ENCODE results near the gene TRAPPC12.

TRAPPC12 gene

GRCh38 chr2:3434654-3435053, 55.2 kb downstream of the TRAPPC12 start:
- no peaks in the 10 kb centered on the region for H3K9me3 ChIP-seq (ENCODE audit: control extremely low read depth in 1 of 5, control insufficient read depth in 4 of 5, insufficient read depth in 2 of 5, low read depth in 1 of 5, low read length in 4 of 5)
- ChIA-PET CTCF (interaction anchor here (1.3 to 3.8 kb wide), 3 partner anchors 9 to 27 kb away, joined by 3 to 18 read pairs (median 5); no protein-coding TSS in a partner anchor), POLR2A (no interaction called here)
- 94% methylated on average over 10 of the region's 11 CpGs for WGBS (ENCODE audit: insufficient coverage)
- H3K4me3 ChIP-seq (ENCODE audit: control insufficient read depth in 1 of 7, extremely low read depth in 1 of 7, insufficient read depth in 4 of 7, low read depth in 2 of 7, low read length in 6 of 7): no peak overlapping the region
- no peaks in the 10 kb centered on the region for H3K27me3 ChIP-seq (replicated peaks in 2 of 5; ENCODE audit: control insufficient read depth in 4 of 5, insufficient read depth in 5 of 5, low read length in 4 of 5)
- no peak for DNase-seq
- no peak overlapping the region for H3K27ac ChIP-seq (ENCODE audit: insufficient read depth in 1 of 2, low read depth in 1 of 2, low read length in 2 of 2, poor library complexity in 1 of 2, severe bottlenecking in 2 of 2)
- no peaks in the 10 kb centered on the region for H3K4me1 ChIP-seq (ENCODE audit: control extremely low read depth in 1 of 4, control insufficient read depth in 4 of 4, insufficient read depth in 4 of 4, low read length in 3 of 4)
- peaks cover 0 to 32% (median 19%) of the 10 kb centered on the region in 4 experiments for H3K36me3 ChIP-seq (ENCODE audit: control insufficient read depth in 4 of 4, insufficient read depth in 4 of 4, low read length in 3 of 4)

GRCh38 chr2:3435445-3435844, 56.0 kb downstream of the TRAPPC12 start:
- 100% methylated on average over 2 of the region's 5 CpGs for WGBS (ENCODE audit: insufficient coverage)
- ChIA-PET CTCF (no interaction called here), POLR2A (interaction anchor here (0.6 kb wide), 1 partner anchor 12 kb away, joined by 3 read pairs; no protein-coding TSS in a partner anchor)
- H3K4me3 ChIP-seq (ENCODE audit: control insufficient read depth in 1 of 7, extremely low read depth in 1 of 7, insufficient read depth in 4 of 7, low read depth in 2 of 7, low read length in 6 of 7): no peak overlapping the region
- no peak for DNase-seq
- no peaks in the 10 kb centered on the region for H3K4me1 ChIP-seq (ENCODE audit: control extremely low read depth in 1 of 4, control insufficient read depth in 4 of 4, insufficient read depth in 4 of 4, low read length in 3 of 4)
- H3K27me3 ChIP-seq (replicated peaks in 2 of 5; ENCODE audit: control insufficient read depth in 4 of 5, insufficient read depth in 5 of 5, low read length in 4 of 5): no peaks in the 10 kb centered on the region
- no peaks in the 10 kb centered on the region for H3K9me3 ChIP-seq (ENCODE audit: control extremely low read depth in 1 of 5, control insufficient read depth in 4 of 5, insufficient read depth in 2 of 5, low read depth in 1 of 5, low read length in 4 of 5)
- no peak overlapping the region for H3K27ac ChIP-seq (ENCODE audit: insufficient read depth in 1 of 2, low read depth in 1 of 2, low read length in 2 of 2, poor library complexity in 1 of 2, severe bottlenecking in 2 of 2)
- H3K36me3 ChIP-seq (ENCODE audit: control insufficient read depth in 4 of 4, insufficient read depth in 4 of 4, low read length in 3 of 4): peaks cover 0 to 28% (median 16%) of the 10 kb centered on the region in 4 experiments

GRCh38 chr2:3440477-3440876, 61.0 kb downstream of the TRAPPC12 start:
- DNase-seq: no peak
- Histone ChIP-seq H3K9me3 (ENCODE audit: control extremely low read depth in 1 of 5, control insufficient read depth in 4 of 5, insufficient read depth in 2 of 5, low read depth in 1 of 5, low read length in 4 of 5) (no peaks in the 10 kb centered on the region), H3K4me3 (ENCODE audit: control insufficient read depth in 1 of 7, extremely low read depth in 1 of 7, insufficient read depth in 4 of 7, low read depth in 2 of 7, low read length in 6 of 7) (no peak overlapping the region), H3K27ac (ENCODE audit: insufficient read depth in 1 of 2, low read depth in 1 of 2, low read length in 2 of 2, poor library complexity in 1 of 2, severe bottlenecking in 2 of 2) (no peak overlapping the region), H3K27me3 (replicated peaks in 2 of 5; ENCODE audit: control insufficient read depth in 4 of 5, insufficient read depth in 5 of 5, low read length in 4 of 5) (no peaks in the 10 kb centered on the region), H3K4me1 (ENCODE audit: control extremely low read depth in 1 of 4, control insufficient read depth in 4 of 4, insufficient read depth in 4 of 4, low read length in 3 of 4) (no peaks in the 10 kb centered on the region), H3K36me3 (ENCODE audit: control insufficient read depth in 4 of 4, insufficient read depth in 4 of 4, low read length in 3 of 4) (peaks cover 2 to 28% (median 14%) of the 10 kb centered on the region in 4 experiments)
- ChIA-PET POLR2A (no interaction called here), CTCF (interaction anchor here (1.1 to 1.5 kb wide), 2 partner anchors 10 to 11 kb away, joined by 4 read pairs; no protein-coding TSS in a partner anchor)
- WGBS (ENCODE audit: insufficient coverage): no CpG with 5 or more reads among the region's 2 CpGs

GRCh38 chr2:3441465-3441864, 62.0 kb downstream of the TRAPPC12 start:
- no peak overlapping the region for H3K4me3 ChIP-seq (ENCODE audit: control insufficient read depth in 1 of 7, extremely low read depth in 1 of 7, insufficient read depth in 4 of 7, low read depth in 2 of 7, low read length in 6 of 7)
- ChIA-PET POLR2A (interaction anchor here (0.6 kb wide), 1 partner anchor 117 kb away, joined by 3 read pairs; the partner anchor contains the start of gene RNASEH1), CTCF (interaction anchor here (1.1 to 2.9 kb wide), 5 partner anchors 14 to 33 kb away, joined by 3 to 9 read pairs (median 3); no protein-coding TSS in a partner anchor)
- DNase-seq: no peak
- H3K9me3 ChIP-seq (ENCODE audit: control extremely low read depth in 1 of 5, control insufficient read depth in 4 of 5, insufficient read depth in 2 of 5, low read depth in 1 of 5, low read length in 4 of 5): no peaks in the 10 kb centered on the region
- H3K27me3 ChIP-seq (replicated peaks in 2 of 5; ENCODE audit: control insufficient read depth in 4 of 5, insufficient read depth in 5 of 5, low read length in 4 of 5): no peaks in the 10 kb centered on the region
- H3K27ac ChIP-seq (ENCODE audit: insufficient read depth in 1 of 2, low read depth in 1 of 2, low read length in 2 of 2, poor library complexity in 1 of 2, severe bottlenecking in 2 of 2): no peak overlapping the region
- no peaks in the 10 kb centered on the region for H3K4me1 ChIP-seq (ENCODE audit: control extremely low read depth in 1 of 4, control insufficient read depth in 4 of 4, insufficient read depth in 4 of 4, low read length in 3 of 4)
- H3K36me3 ChIP-seq (ENCODE audit: control insufficient read depth in 4 of 4, insufficient read depth in 4 of 4, low read length in 3 of 4): peaks cover 3 to 38% (median 23%) of the 10 kb centered on the region in 4 experiments

- H3K9me3 ChIP-seq (ENCODE audit: control extremely low read depth in 1 of 5, control insufficient read depth in 4 of 5, insufficient read depth in 2 of 5, low read depth in 1 of 5, low read length in 4 of 5): no peaks in the 10 kb centered on the region
- WGBS (ENCODE audit: insufficient coverage): 94% methylated on average over 3 of the region's 6 CpGs
- H3K27me3 ChIP-seq (replicated peaks in 2 of 5; ENCODE audit: control insufficient read depth in 4 of 5, insufficient read depth in 5 of 5, low read length in 4 of 5): no peaks in the 10 kb centered on the region
- ChIA-PET POLR2A (no interaction called here), CTCF (interaction anchor here (1.1 to 2.9 kb wide), 6 partner anchors 13 to 33 kb away, joined by 3 to 9 read pairs (median 3); no protein-coding TSS in a partner anchor)
- DNase-seq: no peak
- H3K4me3 ChIP-seq (ENCODE audit: control insufficient read depth in 1 of 7, extremely low read depth in 1 of 7, insufficient read depth in 4 of 7, low read depth in 2 of 7, low read length in 6 of 7): no peak overlapping the region
- peaks cover 0 to 4% (median 0%) of the 10 kb centered on the region in 4 experiments for H3K4me1 ChIP-seq (ENCODE audit: control extremely low read depth in 1 of 4, control insufficient read depth in 4 of 4, insufficient read depth in 4 of 4, low read length in 3 of 4)
- no peak overlapping the region for H3K27ac ChIP-seq (ENCODE audit: insufficient read depth in 1 of 2, low read depth in 1 of 2, low read length in 2 of 2, poor library complexity in 1 of 2, severe bottlenecking in 2 of 2)
- H3K36me3 ChIP-seq (ENCODE audit: control insufficient read depth in 4 of 4, insufficient read depth in 4 of 4, low read length in 3 of 4): peaks cover 5 to 42% (median 26%) of the 10 kb centered on the region in 4 experiments
Measured at GRCh38 chr2:3442185-3442584, 62.7 kb downstream of the TRAPPC12 start.

GRCh38 chr2:3443083-3443482, 63.6 kb downstream of the TRAPPC12 start:
- peaks cover 0 to 4% (median 0%) of the 10 kb centered on the region in 4 experiments for H3K4me1 ChIP-seq (ENCODE audit: control extremely low read depth in 1 of 4, control insufficient read depth in 4 of 4, insufficient read depth in 4 of 4, low read length in 3 of 4)
- ChIA-PET POLR2A (no interaction called here), CTCF (interaction anchor here (1.1 to 2.9 kb wide), 5 partner anchors 9 to 30 kb away, joined by 3 to 9 read pairs (median 3); no protein-coding TSS in a partner anchor)
- H3K9me3 ChIP-seq (ENCODE audit: control extremely low read depth in 1 of 5, control insufficient read depth in 4 of 5, insufficient read depth in 2 of 5, low read depth in 1 of 5, low read length in 4 of 5): no peaks in the 10 kb centered on the region
- DNase-seq: no peak
- H3K27ac ChIP-seq (ENCODE audit: insufficient read depth in 1 of 2, low read depth in 1 of 2, low read length in 2 of 2, poor library complexity in 1 of 2, severe bottlenecking in 2 of 2): no peak overlapping the region
- no peak overlapping the region for H3K4me3 ChIP-seq (ENCODE audit: control insufficient read depth in 1 of 7, extremely low read depth in 1 of 7, insufficient read depth in 4 of 7, low read depth in 2 of 7, low read length in 6 of 7)
- peaks cover 10 to 51% (median 32%) of the 10 kb centered on the region in 4 experiments for H3K36me3 ChIP-seq (ENCODE audit: control insufficient read depth in 4 of 4, insufficient read depth in 4 of 4, low read length in 3 of 4)
- H3K27me3 ChIP-seq (replicated peaks in 2 of 5; ENCODE audit: control insufficient read depth in 4 of 5, insufficient read depth in 5 of 5, low read length in 4 of 5): no peaks in the 10 kb centered on the region
- WGBS (ENCODE audit: insufficient coverage): 100% methylated on average over 2 of the region's 11 CpGs

- H3K27ac ChIP-seq (ENCODE audit: insufficient read depth in 1 of 2, low read depth in 1 of 2, low read length in 2 of 2, poor library complexity in 1 of 2, severe bottlenecking in 2 of 2): no peak overlapping the region
- peaks cover 10 to 53% (median 33%) of the 10 kb centered on the region in 4 experiments for H3K36me3 ChIP-seq (ENCODE audit: control insufficient read depth in 4 of 4, insufficient read depth in 4 of 4, low read length in 3 of 4)
- peaks cover 0 to 4% (median 0%) of the 10 kb centered on the region in 4 experiments for H3K4me1 ChIP-seq (ENCODE audit: control extremely low read depth in 1 of 4, control insufficient read depth in 4 of 4, insufficient read depth in 4 of 4, low read length in 3 of 4)
- ChIA-PET CTCF (interaction anchor here (1.1 to 2.9 kb wide), 5 partner anchors 9 to 30 kb away, joined by 3 to 9 read pairs (median 3); no protein-coding TSS in a partner anchor), POLR2A (no interaction called here)
- 97% methylated on average over 14 of the region's 18 CpGs for WGBS (ENCODE audit: insufficient coverage)
- H3K9me3 ChIP-seq (ENCODE audit: control extremely low read depth in 1 of 5, control insufficient read depth in 4 of 5, insufficient read depth in 2 of 5, low read depth in 1 of 5, low read length in 4 of 5): no peaks in the 10 kb centered on the region
- no peak overlapping the region for H3K4me3 ChIP-seq (ENCODE audit: control insufficient read depth in 1 of 7, extremely low read depth in 1 of 7, insufficient read depth in 4 of 7, low read depth in 2 of 7, low read length in 6 of 7)
- DNase-seq: no peak
- no peaks in the 10 kb centered on the region for H3K27me3 ChIP-seq (replicated peaks in 2 of 5; ENCODE audit: control insufficient read depth in 4 of 5, insufficient read depth in 5 of 5, low read length in 4 of 5)
Measured at GRCh38 chr2:3443506-3444084, 64.1 kb downstream of the TRAPPC12 start.
